Mesodermal cell (in vitro differentiated cells): Measurements from ENCODE around the gene GALNS.
A peak's percentile ranks its signal among the peaks of the same experiment; 100 is the strongest.

Source experiments
- H3K27ac ChIP-seq: 2 replicates; pipeline ENCODE4 v1.7.0; 2013; ENCODE audit warnings: mild to moderate bottlenecking, low read depth, low read length, moderate library complexity; ENCODE audit not compliant: severe bottlenecking
- H3K36me3 ChIP-seq: 2 replicates; pipeline ENCODE4 v1.7.1; 2013; ENCODE audit warnings: mild to moderate bottlenecking, low read length, moderate library complexity; ENCODE audit not compliant: control insufficient read depth, insufficient read depth
- H3K4me1 ChIP-seq: one replicate; pipeline ENCODE4 v1.7.1; 2013; ENCODE audit warnings: mild to moderate bottlenecking, low read length; ENCODE audit not compliant: insufficient read depth, control insufficient read depth, poor library complexity, severe bottlenecking
- H3K4me3 ChIP-seq: 2 replicates; pipeline ENCODE4 v1.7.0; 2013; ENCODE audit warnings: low read length, control low read depth, mild to moderate bottlenecking; ENCODE audit not compliant: insufficient read depth, poor library complexity, severe bottlenecking; ENCODE audit errors: extremely low read depth
- H3K9me3 ChIP-seq: 2 replicates; pipeline ENCODE4 v1.7.1; 2013; ENCODE audit warnings: mild to moderate bottlenecking, low read length, moderate library complexity; ENCODE audit not compliant: control insufficient read depth
- WGBS, 2 experiments: methylation state at CpG; one replicate each; pipeline ENCODE4 v1.1.5; 2013; ENCODE audit warnings: missing lambda C conversion rate in 2 of 2; ENCODE audit not compliant: insufficient coverage in 2 of 2; 5-methylcytosine and 5-hydroxymethylcytosine counted together

GALNS gene

DNA sequence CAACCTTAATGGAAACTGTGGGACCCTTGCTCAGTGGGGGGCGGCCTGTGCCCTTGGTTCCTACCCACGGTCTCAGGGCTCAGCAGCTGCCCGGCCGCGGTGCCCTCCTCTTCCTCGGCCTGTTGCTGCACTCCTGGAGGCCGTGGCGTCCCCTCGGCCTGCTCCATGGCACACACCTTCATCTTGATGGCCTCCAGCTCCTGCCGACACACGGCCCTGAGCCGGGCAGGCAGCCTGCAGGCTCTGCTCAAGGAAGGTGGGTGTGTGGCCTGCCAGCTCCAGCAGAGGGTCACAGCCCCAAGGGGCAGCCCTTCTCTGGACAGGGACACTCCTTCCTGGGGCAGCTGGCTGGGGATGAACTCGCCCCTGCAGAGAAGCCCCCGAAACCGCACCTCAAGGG lies 9.0 kb upstream of the GALNS start:
- Histone ChIP-seq H3K27ac (no peak overlapping the region), H3K36me3 (peaks cover 9% of the 10 kb centered on the region), H3K9me3 (no peaks in the 10 kb centered on the region), H3K4me1 (no peaks in the 10 kb centered on the region), H3K4me3 (no peak overlapping the region)
- 91 to 93% methylated on average over 14 to 15 of the region's 15 CpGs for WGBS, 2 experiments

DNA sequence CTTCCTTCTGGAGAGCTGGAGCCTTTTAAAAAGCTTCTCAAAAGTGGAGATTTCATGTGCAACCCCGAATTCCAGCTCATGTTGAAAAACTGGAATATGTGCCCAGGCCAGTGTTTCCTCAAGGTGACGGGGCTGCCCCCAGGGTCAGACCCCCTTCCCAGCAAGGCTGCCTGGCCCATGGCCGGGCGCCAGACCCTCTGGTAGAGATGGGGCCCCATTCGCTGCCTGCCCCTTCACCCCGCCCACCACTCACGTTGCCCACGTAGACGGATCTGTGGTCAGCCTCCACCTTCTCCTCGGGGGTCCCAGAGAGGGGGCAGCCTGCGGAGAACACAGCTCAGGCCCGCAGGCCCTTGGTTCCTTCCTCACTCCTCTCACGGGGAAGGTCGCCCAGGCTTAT lies 8.6 kb upstream of the GALNS start:
- Histone ChIP-seq H3K36me3 (peaks cover 13% of the 10 kb centered on the region), H3K27ac (no peak overlapping the region), H3K9me3 (no peaks in the 10 kb centered on the region), H3K4me1 (no peaks in the 10 kb centered on the region), H3K4me3 (no peak overlapping the region)
- 91 to 92% methylated on average over 11 to 14 of the region's 14 CpGs for WGBS, 2 experiments

DNA sequence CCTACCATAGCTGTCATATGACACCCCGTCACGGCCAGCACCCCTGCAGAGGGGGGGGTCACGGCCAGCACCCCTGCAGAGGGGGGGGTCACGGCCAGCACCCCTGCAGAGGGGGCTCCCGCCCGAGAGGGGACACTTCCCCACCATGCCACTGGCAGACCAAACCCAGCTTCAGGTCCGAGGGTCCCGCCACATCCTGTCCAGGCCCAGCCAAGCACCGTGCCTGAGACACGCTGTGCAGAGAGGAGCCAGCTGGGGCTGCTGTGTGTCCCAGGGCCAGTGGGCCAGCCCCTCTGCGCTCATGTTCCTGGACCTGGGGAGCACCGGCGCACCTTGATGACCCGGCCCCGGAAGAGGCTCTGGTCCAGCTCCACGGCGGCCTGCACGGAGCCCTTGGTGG lies 7.8 kb upstream of the GALNS start:
- 93 to 94% methylated on average over 12 to 15 of the region's 18 CpGs for WGBS, 2 experiments
- Histone ChIP-seq H3K9me3 (no peaks in the 10 kb centered on the region), H3K27ac (no peak overlapping the region), H3K4me3 (no peak overlapping the region), H3K36me3 (peaks cover 21% of the 10 kb centered on the region), H3K4me1 (no peaks in the 10 kb centered on the region)

DNA sequence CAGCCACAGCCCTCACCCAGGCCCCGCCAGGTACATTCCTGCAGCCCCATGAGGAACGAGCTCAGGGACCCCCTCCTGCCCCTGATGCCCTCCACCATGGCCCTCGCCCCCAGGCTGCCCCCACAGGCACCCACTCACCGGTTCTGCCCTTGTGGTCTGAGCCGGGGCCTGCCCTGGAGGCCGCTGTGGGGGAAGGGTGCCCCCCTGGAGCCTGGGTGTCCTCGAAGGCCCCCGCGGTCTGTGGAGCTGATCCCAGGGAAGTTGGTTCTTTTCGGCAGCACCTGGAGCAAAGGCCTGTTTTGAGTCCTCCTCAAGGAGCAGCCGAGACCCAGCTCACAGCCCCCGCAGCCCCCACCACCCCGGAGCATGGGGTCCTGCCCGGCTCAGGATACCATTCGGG lies 7.4 kb upstream of the GALNS start:
- peaks cover 25% of the 10 kb centered on the region for H3K36me3 ChIP-seq
- H3K4me3 ChIP-seq = no peak overlapping the region
- no peaks in the 10 kb centered on the region for H3K4me1 ChIP-seq
- no peaks in the 10 kb centered on the region for H3K9me3 ChIP-seq
- H3K27ac ChIP-seq = no peak overlapping the region
- WGBS, 2 experiments = 87 to 91% methylated on average over 10 to 15 of the region's 15 CpGs

DNA sequence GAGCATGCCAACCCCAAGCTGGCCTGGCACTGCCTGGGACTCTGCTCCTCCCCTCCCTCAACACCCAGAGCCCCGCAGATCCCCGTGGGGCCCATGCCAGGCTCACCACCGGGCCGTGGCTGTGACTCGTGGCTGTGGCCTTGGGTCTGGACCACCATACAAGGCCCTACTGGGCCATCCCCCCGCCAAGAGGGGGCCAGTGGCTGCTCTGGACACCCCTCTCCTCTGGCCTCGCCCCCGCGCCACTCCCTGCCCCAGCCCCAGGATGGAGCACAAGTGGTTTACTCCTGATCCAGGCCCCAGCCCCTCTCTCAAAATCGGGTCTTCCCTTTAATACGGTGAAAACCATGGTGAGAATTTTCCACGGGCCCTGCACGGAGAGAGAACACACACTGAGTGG lies 6.7 kb upstream of the GALNS start:
- H3K27ac ChIP-seq = no peak overlapping the region
- H3K4me1 ChIP-seq = peaks cover 2% of the 10 kb centered on the region
- whole genome bisulfite sequencing, 2 experiments = 90 to 94% methylated on average over 12 to 13 of the region's 13 CpGs
- H3K4me3 ChIP-seq = no peak overlapping the region
- H3K36me3 ChIP-seq = peaks cover 32% of the 10 kb centered on the region
- no peaks in the 10 kb centered on the region for H3K9me3 ChIP-seq

DNA sequence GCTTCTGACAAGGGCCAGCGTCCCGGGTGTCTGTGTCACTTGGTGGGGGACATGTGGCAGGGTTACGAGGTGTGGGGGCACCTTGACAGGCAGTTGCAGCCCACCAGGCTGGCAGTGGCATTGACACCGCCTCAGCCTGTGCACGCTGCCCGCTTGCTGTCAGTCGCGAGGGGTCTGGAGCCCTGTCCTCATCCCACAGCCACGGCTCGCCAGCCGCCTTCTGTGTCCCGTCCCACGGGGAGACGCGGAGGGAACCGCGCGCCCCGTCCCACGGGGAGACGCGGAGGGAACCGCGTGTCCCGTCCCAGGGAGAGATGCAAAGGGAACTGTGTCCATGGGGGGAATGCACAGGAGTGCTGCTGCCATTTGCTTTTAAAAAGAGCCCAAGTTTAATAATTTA lies 6.2 kb upstream of the GALNS start:
- Histone ChIP-seq H3K4me3 (no peak overlapping the region), H3K4me1 (peaks cover 6% of the 10 kb centered on the region), H3K27ac (no peak overlapping the region), H3K36me3 (peaks cover 36% of the 10 kb centered on the region), H3K9me3 (no peaks in the 10 kb centered on the region)
- 94% methylated on average over 12 to 25 of the region's 25 CpGs for WGBS, 2 experiments

DNA sequence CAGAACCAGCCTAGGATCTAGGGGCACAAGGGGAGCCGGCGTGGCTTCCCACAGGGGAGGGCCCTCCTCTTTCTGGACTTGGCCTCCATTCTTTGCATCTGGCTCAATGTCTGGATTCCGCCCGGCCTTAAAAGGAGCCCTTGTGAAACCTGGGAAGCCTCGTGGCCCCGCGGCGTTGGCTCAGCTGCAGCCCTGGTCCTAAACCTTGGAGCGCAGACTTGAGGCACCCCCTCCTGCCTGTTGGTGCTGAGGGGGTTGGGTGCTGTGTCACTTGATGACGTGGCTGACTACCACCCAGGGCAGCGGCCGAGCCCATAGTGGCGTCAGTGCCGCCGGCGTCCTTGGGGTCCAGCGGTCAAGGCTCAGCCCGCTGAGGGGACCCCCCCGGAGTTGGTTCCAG lies 4.6 kb upstream of the GALNS start:
- 96 to 97% methylated on average over 12 to 18 of the region's 19 CpGs for WGBS, 2 experiments

DNA sequence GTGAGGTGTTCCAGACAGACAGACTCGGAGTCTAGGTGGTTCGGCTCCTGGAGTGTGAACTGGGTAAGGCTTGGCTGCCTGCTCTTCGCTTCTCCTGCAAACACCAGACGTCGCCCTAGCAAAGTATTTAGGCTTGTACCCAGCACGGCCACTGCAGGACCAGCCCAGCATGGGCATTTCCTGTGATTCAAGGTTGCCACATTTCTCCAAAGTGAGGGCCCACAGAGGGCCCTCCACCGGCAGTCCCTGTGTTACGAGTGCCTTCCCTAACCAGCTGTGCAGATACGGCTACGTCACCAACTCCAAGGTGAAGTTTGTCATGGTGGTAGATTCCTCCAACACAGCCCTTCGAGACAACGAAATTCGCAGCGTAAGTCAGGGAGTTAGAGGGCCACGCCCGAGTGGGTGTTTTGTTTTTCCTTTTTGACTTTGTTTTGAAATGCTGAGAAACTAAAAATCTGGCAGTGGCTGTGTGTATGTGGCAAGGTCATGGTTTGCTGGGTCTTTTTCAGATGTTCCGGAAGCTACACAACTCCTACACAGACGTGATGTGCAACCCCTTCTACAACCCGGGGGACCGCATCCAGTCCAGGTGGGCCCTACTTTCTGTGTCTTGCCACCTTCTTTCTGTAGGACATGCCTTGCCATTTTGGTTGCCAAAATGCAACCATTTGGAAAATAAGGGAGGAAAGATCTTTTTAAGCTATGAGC lies 2.8 kb upstream of the GALNS start:
- 94% methylated on average over 18 to 20 of the region's 20 CpGs for WGBS, 2 experiments
- Histone ChIP-seq H3K36me3 (peaks cover 39% of the 10 kb centered on the region), H3K4me3 (no peak overlapping the region), H3K27ac (no peak overlapping the region), H3K4me1 (peaks cover 12% of the 10 kb centered on the region), H3K9me3 (no peaks in the 10 kb centered on the region)

More for the DNA sequence above, 4.6 kb upstream of the GALNS start:
- H3K9me3 ChIP-seq = no peaks in the 10 kb centered on the region
- H3K27ac ChIP-seq = no peak overlapping the region
- peaks cover 7% of the 10 kb centered on the region for H3K4me1 ChIP-seq
- H3K4me3 ChIP-seq = no peak overlapping the region
- peaks cover 36% of the 10 kb centered on the region for H3K36me3 ChIP-seq

DNA sequence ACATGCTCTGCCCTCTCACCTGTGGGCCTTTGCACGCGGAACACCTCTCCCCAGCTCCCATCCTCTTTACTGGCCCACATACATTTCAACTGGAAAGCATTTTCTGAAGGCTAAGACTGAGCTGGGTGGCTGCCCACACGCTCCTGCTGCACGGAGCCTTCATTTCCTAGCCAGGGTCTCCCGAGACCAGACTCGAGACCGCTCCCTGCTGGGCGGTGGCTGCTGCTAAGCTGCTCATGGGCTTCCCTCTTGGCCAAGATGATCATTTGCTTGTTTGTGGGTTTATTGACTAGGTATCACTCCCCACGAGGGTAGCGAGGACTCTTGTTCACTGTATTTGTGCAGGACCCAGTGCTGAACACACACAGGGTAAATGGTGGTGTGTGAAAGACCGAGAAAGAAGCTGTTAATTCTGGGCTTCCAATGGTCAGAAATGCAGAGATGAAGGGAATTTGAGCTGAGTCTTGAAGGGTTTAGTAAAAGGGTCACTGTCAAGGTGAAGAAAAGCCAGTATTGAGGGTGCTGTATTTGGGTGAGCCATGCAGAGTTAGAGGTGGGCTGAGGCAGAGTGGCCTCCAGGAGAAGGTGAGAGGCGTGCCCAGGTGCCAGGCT lies 1.1 kb upstream of the GALNS start:
- H3K36me3 ChIP-seq = peaks cover 44% of the 10 kb centered on the region
- no peaks in the 10 kb centered on the region for H3K9me3 ChIP-seq
- peak overlapping the region; percentile 93 for H3K4me3 ChIP-seq
- H3K4me1 ChIP-seq = peaks cover 12% of the 10 kb centered on the region
- peak overlapping the region; percentile 97 for H3K27ac ChIP-seq
- WGBS, 2 experiments = 20 to 21% methylated on average over 11 to 12 of the region's 12 CpGs

DNA sequence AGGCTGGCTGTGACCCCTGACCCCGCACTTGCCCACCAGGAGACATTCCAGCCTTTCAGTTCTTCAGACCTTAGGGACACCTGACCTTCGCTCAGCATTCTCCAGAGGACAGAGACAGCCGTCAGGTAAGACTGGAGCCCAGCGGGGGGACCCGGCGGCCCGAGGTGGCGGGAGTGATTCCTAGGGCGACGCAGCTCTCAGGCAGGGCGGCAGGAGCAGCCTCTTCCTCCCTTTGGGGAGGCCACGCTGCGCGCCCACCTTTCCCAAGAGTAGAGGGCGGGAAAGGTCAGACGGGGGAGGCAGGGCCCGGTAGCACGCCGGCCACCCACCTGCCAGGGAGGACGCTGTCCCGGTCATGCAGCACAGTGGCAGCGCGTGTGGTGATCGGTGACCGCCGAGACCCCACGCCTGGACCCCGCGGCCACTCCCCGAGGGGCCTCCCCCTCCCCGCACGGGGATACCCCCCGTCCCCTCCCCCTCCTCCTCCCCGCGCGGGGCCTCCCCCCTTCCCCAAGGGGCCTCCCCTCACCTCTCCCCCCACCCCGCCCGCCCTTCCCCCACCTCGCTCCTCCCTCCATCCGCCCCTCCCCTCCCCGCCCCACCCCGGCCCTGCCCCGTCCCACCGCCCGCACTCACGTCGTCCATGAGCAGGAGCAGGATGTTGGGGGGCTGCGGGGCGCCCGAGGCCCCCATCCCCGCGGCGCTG lies 472 bp downstream of the GALNS start:
- Histone ChIP-seq H3K9me3 (no peaks in the 10 kb centered on the region), H3K4me1 (peaks cover 12% of the 10 kb centered on the region), H3K27ac (no peak overlapping the region), H3K36me3 (peaks cover 40% of the 10 kb centered on the region), H3K4me3 (peak overlapping the region; percentile 93)
- 7 to 13% methylated on average over 16 to 29 of the region's 53 CpGs for WGBS, 2 experiments

DNA sequence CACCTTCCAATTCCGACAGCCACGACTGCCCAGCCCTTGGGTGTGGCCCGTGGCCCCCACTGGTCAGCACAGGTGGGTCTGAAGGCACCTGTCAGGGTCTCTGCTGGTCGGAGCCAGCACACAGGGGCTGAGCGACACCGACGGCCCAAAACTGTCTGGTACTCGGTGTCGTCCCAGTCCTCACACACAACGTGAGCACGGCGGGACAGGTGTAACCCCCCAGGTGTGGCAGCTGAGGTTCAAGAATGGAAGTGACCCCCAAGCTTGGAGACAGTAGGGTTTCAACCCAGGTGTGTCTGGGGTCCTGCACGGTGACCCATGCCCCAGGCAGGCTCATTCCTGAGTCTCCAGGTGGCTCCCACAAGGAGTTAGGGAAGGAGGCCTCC lies 1.0 kb downstream of the GALNS start:
- Histone ChIP-seq H3K9me3 (no peaks in the 10 kb centered on the region), H3K4me1 (peaks cover 12% of the 10 kb centered on the region), H3K36me3 (peaks cover 39% of the 10 kb centered on the region), H3K27ac (no peak overlapping the region), H3K4me3 (peak overlapping the region; percentile 93)
- WGBS, 2 experiments = 82 to 85% methylated on average over 10 to 12 of the region's 13 CpGs
